CD4-positive, alpha-beta T cell (primary cell): Measurements from ENCODE around the gene MYO7B. TPM values are rescaled to one million over a fixed set of nuclear protein-coding genes. Genes with fewer than 3 reads are reported as not detected.

Experiments
- ATAC-seq: fragments of 200-7000 bp; cut with Tn5 transposase; one replicate; pipeline ENCODE4 v1.10.0; 2022; ENCODE audit warnings: mild to moderate bottlenecking; ENCODE audit not compliant: poor library complexity
- CTCF ChIA-PET: fragments of 350-600 bp; sonication (Branson Sonifier 250); formaldehyde crosslinking; loops from one replicate; lab custom pipeline; 2021; ENCODE audit warnings: antibody characterized with exemption, inconsistent platforms; lab: Charles Lee
- POLR2A ChIA-PET: fragments of 350-600 bp; sonication (Branson Sonifier 250); formaldehyde crosslinking; loops from one replicate; lab custom pipeline; 2021; ENCODE audit warnings: antibody characterized with exemption, inconsistent platforms; lab: Charles Lee
- DNase-seq, 14 experiments: peaks; one replicate each; pipeline ENCODE4 v3.0.0-alpha.2; 2013 to 2020; ENCODE audit warnings: mixed read lengths in 2 of 14
- H3K27ac ChIP-seq, 2 donors: one replicate each; pipeline versions ENCODE4 v1.5.1 to v1.7.0; 2013; ENCODE audit warnings: low read length in 2 of 2, low read depth in 1 of 2, mild to moderate bottlenecking in 1 of 2
- H3K27me3 ChIP-seq, 2 experiments: 1 replicate in 1 of 2; 2 replicates in 1 of 2; pipeline versions ENCODE4 v1.6.1 to v1.7.0; 2013; ENCODE audit warnings: low read length in 2 of 2, control low read depth in 1 of 2, mild to moderate bottlenecking in 1 of 2, moderate library complexity in 1 of 2; ENCODE audit not compliant: insufficient read depth in 2 of 2, control insufficient read depth in 1 of 2
- H3K36me3 ChIP-seq: one replicate; pipeline ENCODE4 v1.6.1; 2013; ENCODE audit warnings: low read length, control low read depth; ENCODE audit not compliant: insufficient read depth
- H3K4me1 ChIP-seq: one replicate; pipeline ENCODE4 v1.6.1; 2013; ENCODE audit warnings: low read length, control low read depth; ENCODE audit not compliant: insufficient read depth
- H3K4me3 ChIP-seq: one replicate; pipeline ENCODE4 v1.5.1; 2013; ENCODE audit warnings: mild to moderate bottlenecking, low read length, moderate library complexity
- H3K9me3 ChIP-seq, 2 experiments: 1 replicate in 1 of 2; 2 replicates in 1 of 2; pipeline versions ENCODE4 v1.6.1 to v1.7.0; 2013; ENCODE audit warnings: low read length in 2 of 2, mild to moderate bottlenecking in 2 of 2, control low read depth in 1 of 2, moderate library complexity in 1 of 2; ENCODE audit not compliant: control insufficient read depth in 1 of 2, insufficient read depth in 1 of 2
- H3K27ac Mint-ChIP-seq: one replicate; pipeline ENCODE4 v1.8.0; 2020; ENCODE audit warnings: mixed read lengths
- H3K27me3 Mint-ChIP-seq: one replicate; pipeline ENCODE4 v1.8.0; 2021; ENCODE audit warnings: mixed read lengths
- H3K36me3 Mint-ChIP-seq: one replicate; pipeline ENCODE4 v1.8.0; 2021; ENCODE audit warnings: low read depth, mixed read lengths
- H3K4me1 Mint-ChIP-seq: one replicate; pipeline ENCODE4 v1.8.0; 2021; ENCODE audit warnings: low read depth, mixed read lengths
- H3K4me3 Mint-ChIP-seq: one replicate; pipeline ENCODE4 v1.8.0; 2020; ENCODE audit warnings: mild to moderate bottlenecking, mixed read lengths
- H3K9me3 Mint-ChIP-seq: one replicate; pipeline ENCODE4 v1.8.0; 2020; ENCODE audit warnings: mixed read lengths
- intact Hi-C, 2 experiments: fragments of 100-400 bp; cut with DNase I in 1 of 2; cut with micrococcal nuclease in 1 of 2; formaldehyde crosslinking; loops; one replicate each; pipeline versions ENCODE4 v1.15.1 to v1.9.0; 2023 to 2025; cut with DNase I, micrococcal nuclease
- total RNA-seq, 174 experiments: library from RNA in 2 of 174; stranded (reverse) in 2 of 174; gene quantifications; one replicate each; pipeline ENCODE4 v1.2.3 and lab custom pipeline; 2021 to 2026
- TF ChIP-seq, protein P1 (sequence below): fragments of 200-600 bp; IDR thresholded peaks from one replicate; pipeline ENCODE4 v1.8.0; 2022; ENCODE audit warnings: antibody characterized with exemption, mild to moderate bottlenecking

MYO7B gene
- total RNA-seq, 2 experiments from 2014 or later, result 0.05 to 0.14 TPM

DNA sequence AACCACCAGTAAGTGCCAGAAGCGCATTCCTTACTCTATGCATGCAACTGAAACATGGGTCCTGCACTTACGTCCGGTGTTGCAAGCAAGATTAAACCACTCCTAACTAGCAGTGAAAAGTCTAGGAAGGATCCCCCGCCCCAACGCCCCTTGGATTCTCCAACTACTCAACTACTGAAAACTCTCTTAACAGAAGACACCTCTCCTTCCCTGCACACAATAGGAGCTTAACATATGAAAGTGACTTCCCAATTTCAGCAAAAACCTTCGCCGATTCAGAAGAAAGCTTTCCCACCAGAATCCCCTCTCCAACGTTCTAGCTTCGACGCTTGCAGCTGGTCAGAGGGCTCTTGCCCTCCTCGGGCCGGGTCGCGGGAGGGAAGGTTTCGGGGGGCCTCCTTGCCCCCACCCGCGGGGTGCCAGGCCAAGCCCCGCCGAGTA is 9.8 kb upstream of the MYO7B start:
- Histone ChIP-seq H3K27ac (peak overlapping the region; percentile 90 to 95), H3K27me3 (no peaks in the 10 kb centered on the region), H3K4me3 (peak overlapping the region; percentile 91), H3K9me3 (no peaks in the 10 kb centered on the region), H3K4me1 (peaks cover 31% of the 10 kb centered on the region), H3K36me3 (peaks cover 16% of the 10 kb centered on the region)
- ATAC-seq (no peak), DNase-seq (peak in 3 of 14 experiments; percentile 10 to 43 (median 33))
- no peaks in the 10 kb centered on the region for H3K27me3 Mint-ChIP-seq
- POLR2A ChIA-PET, result interaction anchor here (0.7 to 2.3 kb wide), 9 partner anchors 17 to 795 kb away, joined by 3 to 31 read pairs (median 6); partner anchors contain the start of genes ERCC3 and SFT2D3
- H3K4me1 Mint-ChIP-seq, result peaks cover 41% of the 10 kb centered on the region
- intact Hi-C loops, result loop anchor here (1.0 to 5.0 kb wide), 9 partner anchors 122 to 567 kb away; partner anchors contain the start of genes GPR17 (in 2 of the 2), SAP130 (in 2 of the 2), SFT2D3 (in 2 of the 2) and WDR33 (in 2 of the 2)
- CTCF ChIA-PET, result interaction anchor here (1.3 kb wide), 1 partner anchor 124 kb away, joined by 3 read pairs; no protein-coding TSS in a partner anchor
- H3K9me3 Mint-ChIP-seq, result no peaks in the 10 kb centered on the region
- peaks cover 46% of the 10 kb centered on the region for H3K36me3 Mint-ChIP-seq
- peak overlapping the region; percentile 96 for H3K4me3 Mint-ChIP-seq
- peak overlapping the region; percentile 99 for H3K27ac Mint-ChIP-seq
- TF ChIP-seq, protein P1, sequence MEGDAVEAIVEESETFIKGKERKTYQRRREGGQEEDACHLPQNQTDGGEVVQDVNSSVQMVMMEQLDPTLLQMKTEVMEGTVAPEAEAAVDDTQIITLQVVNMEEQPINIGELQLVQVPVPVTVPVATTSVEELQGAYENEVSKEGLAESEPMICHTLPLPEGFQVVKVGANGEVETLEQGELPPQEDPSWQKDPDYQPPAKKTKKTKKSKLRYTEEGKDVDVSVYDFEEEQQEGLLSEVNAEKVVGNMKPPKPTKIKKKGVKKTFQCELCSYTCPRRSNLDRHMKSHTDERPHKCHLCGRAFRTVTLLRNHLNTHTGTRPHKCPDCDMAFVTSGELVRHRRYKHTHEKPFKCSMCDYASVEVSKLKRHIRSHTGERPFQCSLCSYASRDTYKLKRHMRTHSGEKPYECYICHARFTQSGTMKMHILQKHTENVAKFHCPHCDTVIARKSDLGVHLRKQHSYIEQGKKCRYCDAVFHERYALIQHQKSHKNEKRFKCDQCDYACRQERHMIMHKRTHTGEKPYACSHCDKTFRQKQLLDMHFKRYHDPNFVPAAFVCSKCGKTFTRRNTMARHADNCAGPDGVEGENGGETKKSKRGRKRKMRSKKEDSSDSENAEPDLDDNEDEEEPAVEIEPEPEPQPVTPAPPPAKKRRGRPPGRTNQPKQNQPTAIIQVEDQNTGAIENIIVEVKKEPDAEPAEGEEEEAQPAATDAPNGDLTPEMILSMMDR, result no peak

DNA sequence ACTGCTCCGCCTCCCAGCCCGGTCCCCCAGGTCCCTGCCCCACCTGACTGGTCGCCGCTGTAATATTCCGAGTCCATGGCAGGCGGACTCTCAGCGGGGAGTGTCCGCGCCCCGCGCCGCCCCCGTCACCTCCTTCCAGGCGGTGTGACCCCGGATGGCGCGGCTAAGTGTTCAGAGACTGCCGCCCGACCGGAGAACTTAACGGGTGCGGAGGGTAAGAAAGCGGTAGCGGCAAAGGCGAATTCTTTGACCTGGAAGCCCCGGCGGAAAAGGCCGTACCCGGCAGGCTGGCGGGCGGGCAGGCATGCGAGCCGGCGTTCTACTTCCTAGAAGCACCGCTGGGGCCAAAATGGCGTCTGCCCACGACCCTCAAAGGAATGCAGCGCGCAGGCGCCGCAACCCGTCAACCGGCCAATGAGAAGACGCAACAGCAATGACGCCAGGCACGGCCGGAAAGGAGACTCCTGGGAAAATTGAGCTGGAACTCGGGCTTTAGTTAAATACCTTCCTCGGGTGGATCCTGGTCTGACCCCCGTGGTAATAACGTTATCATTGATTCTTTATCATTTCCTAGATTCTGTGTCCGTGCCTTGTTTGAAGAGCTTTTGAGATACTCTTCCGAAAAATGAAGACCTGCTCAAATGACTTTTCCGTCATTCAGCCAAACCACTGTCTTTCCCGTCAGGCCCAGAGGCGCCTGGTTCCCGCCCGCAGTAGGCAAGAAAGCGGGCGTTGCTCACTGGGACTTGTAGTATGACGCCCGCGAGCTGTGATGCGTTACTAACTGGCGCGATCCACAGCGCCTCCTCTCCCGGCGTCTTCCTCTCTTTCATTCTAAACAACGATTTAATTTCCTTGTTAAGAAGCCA is 9.1 kb upstream of the MYO7B start, which contains the start of gene IWS1:
Gene IWS1, minus strand, starts transcription at position 358 of the 869 bp plus-strand sequence. Its CDS starts 281 bp downstream, at position 77.
- Mint-ChIP-seq H3K27ac (peak within 1 kb of the TSS; percentile 99), H3K4me1 (peaks cover 40% of the 10 kb centered on the region), H3K36me3 (peaks cover 40% of the 10 kb centered on the region), H3K27me3 (no peaks in the 10 kb centered on the region), H3K4me3 (peak within 1 kb of the TSS; percentile 96), H3K9me3 (no peaks in the 10 kb centered on the region)
- ATAC-seq (peak; percentile 91), DNase-seq (peak; percentile 83 to 98 (median 89))
- TF ChIP-seq, protein P1, result no peak
- Histone ChIP-seq H3K27me3 (no peaks in the 10 kb centered on the region), H3K4me1 (peaks cover 31% of the 10 kb centered on the region), H3K9me3 (no peaks in the 10 kb centered on the region), H3K36me3 (peaks cover 13% of the 10 kb centered on the region), H3K27ac (peak within 1 kb of the TSS; percentile 90 to 95), H3K4me3 (peak within 1 kb of the TSS; percentile 91)
- intact Hi-C loops, result loop anchor here (1.0 to 5.0 kb wide), 8 partner anchors 121 to 566 kb away; partner anchors contain the start of genes GPR17 (in 2 of the 2), SAP130 (in 2 of the 2), SFT2D3 (in 2 of the 2) and WDR33 (in 2 of the 2)
- ChIA-PET CTCF (interaction anchor here (1.3 kb wide), 1 partner anchor 123 kb away, joined by 3 read pairs; no protein-coding TSS in a partner anchor), POLR2A (interaction anchor here (0.6 to 2.3 kb wide), 22 partner anchors 14 to 795 kb away, joined by 3 to 31 read pairs (median 4); partner anchors contain the start of genes ERCC3, SAP130, SFT2D3 and UGGT1)
